GM18907 (cell line): ENCODE results near the gene DNM1.

ENCODE experiments used
- ATAC-seq: cut with Tn5 transposase; IDR thresholded peaks from one replicate; pipeline ENCODE4 v1.9.1; 2021; ENCODE audit warnings: mild to moderate bottlenecking, moderate library complexity; ENCODE audit not compliant: unreplicated experiment

The DNM1 gene

DNA sequence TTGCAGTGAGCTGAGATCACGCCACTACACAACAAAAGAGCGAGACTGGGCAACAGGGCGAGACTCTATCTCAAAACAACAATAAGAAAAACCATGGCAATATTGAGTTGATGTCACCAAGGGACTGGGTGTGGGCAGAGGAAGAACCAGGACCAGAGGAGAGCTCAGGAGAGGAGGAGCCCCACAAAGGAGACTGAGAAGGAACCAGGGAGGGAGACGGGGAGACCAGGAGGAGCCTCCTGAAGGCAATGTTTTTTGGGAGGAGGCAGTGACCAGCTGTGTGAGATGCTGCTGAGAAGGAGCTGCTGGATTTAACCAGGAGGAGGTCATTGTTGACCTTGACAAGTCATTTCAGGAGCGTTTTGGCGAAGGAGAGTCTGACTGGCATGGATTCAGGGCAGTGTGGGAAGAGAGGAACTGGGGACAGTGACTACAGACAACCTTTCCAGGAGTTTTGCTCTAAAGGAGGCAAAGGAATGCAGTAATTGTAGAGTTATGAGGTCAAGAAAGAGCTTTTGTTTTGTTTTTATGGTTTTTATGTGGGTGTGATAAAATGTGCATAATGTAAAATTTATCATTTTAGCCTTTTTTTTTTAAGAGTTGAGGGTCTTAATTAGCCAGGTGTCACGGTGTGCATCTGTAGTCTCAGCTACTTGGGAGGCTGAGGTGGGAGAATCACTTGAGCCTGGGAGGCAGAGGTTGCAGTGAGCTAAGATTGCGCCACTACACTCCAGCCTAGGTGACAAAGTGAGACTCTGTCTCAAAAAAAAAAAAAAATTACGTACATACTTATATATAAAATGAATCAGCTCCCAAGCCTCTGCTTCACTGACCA lies 101.2 kb downstream of the DNM1 start:
- ATAC-seq = no peak
